ENCODE data around the gene ARID5B. TPM values are rescaled to one million over a fixed set of nuclear protein-coding genes. Genes with fewer than 3 reads are reported as not detected.

ARID5B gene, protein sequence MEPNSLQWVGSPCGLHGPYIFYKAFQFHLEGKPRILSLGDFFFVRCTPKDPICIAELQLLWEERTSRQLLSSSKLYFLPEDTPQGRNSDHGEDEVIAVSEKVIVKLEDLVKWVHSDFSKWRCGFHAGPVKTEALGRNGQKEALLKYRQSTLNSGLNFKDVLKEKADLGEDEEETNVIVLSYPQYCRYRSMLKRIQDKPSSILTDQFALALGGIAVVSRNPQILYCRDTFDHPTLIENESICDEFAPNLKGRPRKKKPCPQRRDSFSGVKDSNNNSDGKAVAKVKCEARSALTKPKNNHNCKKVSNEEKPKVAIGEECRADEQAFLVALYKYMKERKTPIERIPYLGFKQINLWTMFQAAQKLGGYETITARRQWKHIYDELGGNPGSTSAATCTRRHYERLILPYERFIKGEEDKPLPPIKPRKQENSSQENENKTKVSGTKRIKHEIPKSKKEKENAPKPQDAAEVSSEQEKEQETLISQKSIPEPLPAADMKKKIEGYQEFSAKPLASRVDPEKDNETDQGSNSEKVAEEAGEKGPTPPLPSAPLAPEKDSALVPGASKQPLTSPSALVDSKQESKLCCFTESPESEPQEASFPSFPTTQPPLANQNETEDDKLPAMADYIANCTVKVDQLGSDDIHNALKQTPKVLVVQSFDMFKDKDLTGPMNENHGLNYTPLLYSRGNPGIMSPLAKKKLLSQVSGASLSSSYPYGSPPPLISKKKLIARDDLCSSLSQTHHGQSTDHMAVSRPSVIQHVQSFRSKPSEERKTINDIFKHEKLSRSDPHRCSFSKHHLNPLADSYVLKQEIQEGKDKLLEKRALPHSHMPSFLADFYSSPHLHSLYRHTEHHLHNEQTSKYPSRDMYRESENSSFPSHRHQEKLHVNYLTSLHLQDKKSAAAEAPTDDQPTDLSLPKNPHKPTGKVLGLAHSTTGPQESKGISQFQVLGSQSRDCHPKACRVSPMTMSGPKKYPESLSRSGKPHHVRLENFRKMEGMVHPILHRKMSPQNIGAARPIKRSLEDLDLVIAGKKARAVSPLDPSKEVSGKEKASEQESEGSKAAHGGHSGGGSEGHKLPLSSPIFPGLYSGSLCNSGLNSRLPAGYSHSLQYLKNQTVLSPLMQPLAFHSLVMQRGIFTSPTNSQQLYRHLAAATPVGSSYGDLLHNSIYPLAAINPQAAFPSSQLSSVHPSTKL
- 88.4 and 94.1 TPM in 2 replicates for total RNA-seq

DNA sequence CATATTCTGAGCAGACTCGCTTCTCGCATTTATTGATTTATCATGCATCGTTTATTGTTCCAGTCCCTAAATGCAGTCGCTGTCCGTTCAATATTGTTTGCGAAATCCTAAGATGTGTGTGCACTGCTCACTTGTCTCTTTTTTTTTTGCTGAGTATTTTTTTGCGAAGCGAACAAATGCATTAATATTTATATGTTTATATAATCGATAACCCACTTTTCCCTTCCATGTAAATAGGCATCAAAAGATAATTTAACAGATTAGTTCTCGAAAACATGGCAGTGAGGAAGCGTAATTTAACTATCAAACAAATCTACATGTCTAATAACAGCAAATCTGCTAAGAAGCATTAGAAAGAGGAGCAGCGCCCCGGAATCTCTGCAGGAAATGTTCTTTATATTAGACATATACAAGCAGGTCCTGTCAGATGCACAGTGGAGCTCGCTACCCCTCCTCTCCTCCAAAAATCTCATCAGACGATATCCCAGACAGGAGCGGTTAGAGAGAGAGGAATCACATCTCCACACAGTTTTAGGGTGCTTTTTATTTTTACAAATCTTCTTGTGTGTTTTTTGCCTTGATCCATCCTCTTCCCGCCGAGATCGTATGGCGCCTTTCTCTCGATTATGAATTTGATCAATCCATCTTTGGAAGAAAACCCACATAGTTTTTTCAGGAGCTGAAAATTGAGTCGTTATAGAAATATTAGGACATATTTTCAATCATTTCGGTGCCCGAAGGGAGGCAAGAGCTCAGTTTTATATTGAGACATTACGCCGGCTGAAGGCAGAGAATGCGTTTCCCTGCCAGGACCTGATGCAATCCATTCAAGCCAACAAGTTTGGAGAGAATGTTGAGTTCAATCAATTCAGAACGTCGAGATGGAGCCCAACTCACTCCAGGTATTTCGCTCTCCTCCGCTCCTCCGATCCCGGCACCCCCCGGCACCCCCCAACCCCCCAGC, at the start of gene ARID5B:
TSS of gene ARID5B (plus strand) at position 871 of the 964 bp plus-strand sequence. CDS start at position 882, 11 bp downstream.
- peaks cover 52% of the 10 kb centered on the region for H3K4me1 ChIP-seq (ENCODE audit: insufficient read depth, low read length)
- no peaks in the 10 kb centered on the region for H3K36me3 ChIP-seq (ENCODE audit: insufficient read depth, low read length)
- H3K27ac ChIP-seq (ENCODE audit: low read depth, low read length) = peak within 1 kb of the TSS; percentile 97
- peak within 1 kb of the TSS; percentile 100 for H2AFZ ChIP-seq (ENCODE audit: low read length)
- no peaks in the 10 kb centered on the region for H3K27me3 ChIP-seq (ENCODE audit: insufficient read depth, low read length)
- H3K9me3 ChIP-seq (ENCODE audit: low read depth, low read length) = no peaks in the 10 kb centered on the region
- peak; percentile 84 for DNase-seq (ENCODE audit: insufficient read length, low spot score, missing footprints)
- H3K79me2 ChIP-seq (ENCODE audit: insufficient read depth, low read length) = peaks cover 39% of the 10 kb centered on the region
- H3K4me2 ChIP-seq (ENCODE audit: insufficient read depth, low read length) = peak within 1 kb of the TSS; percentile 99
- H3K4me3 ChIP-seq (ENCODE audit: insufficient read depth, low read length) = peak within 1 kb of the TSS; percentile 79
- TF ChIP-seq, protein P1, sequence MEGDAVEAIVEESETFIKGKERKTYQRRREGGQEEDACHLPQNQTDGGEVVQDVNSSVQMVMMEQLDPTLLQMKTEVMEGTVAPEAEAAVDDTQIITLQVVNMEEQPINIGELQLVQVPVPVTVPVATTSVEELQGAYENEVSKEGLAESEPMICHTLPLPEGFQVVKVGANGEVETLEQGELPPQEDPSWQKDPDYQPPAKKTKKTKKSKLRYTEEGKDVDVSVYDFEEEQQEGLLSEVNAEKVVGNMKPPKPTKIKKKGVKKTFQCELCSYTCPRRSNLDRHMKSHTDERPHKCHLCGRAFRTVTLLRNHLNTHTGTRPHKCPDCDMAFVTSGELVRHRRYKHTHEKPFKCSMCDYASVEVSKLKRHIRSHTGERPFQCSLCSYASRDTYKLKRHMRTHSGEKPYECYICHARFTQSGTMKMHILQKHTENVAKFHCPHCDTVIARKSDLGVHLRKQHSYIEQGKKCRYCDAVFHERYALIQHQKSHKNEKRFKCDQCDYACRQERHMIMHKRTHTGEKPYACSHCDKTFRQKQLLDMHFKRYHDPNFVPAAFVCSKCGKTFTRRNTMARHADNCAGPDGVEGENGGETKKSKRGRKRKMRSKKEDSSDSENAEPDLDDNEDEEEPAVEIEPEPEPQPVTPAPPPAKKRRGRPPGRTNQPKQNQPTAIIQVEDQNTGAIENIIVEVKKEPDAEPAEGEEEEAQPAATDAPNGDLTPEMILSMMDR (IDR thresholded peaks at IDR 0.05; ENCODE audit: extremely low read depth, low read depth, low read length) = no peak
- no peaks in the 10 kb centered on the region for H4K20me1 ChIP-seq (ENCODE audit: insufficient read depth, low read length)

DNA sequence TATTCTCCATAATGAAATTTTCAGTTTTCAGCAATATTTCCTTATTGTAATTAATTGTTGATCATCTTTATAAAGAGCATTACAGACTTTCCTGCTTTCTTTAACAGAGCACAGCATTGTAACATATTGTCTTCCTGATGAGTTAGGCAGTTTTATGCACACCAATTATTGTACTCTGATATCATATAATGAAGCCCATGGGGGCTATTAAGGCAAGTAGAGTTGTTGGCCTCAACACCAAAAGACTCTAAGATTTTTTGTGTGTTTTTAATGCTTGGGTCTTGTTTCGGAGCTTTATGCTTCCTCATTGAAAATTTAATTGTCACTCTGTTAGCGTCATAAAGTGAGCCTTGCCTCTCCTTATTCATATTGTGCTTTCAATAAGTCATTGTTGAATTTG, 49.2 kb upstream of the ARID5B start:
- H3K9me3 ChIP-seq (ENCODE audit: low read depth, low read length) = no peaks in the 10 kb centered on the region
- H2AFZ ChIP-seq (ENCODE audit: low read length) = no peak overlapping the region
- H3K27ac ChIP-seq (ENCODE audit: low read depth, low read length) = no peak overlapping the region
- no peaks in the 10 kb centered on the region for H4K20me1 ChIP-seq (ENCODE audit: insufficient read depth, low read length)
- no peaks in the 10 kb centered on the region for H3K79me2 ChIP-seq (ENCODE audit: insufficient read depth, low read length)
- no peak overlapping the region for H3K4me3 ChIP-seq (ENCODE audit: insufficient read depth, low read length)
- H3K4me2 ChIP-seq (ENCODE audit: insufficient read depth, low read length) = no peak overlapping the region
- DNase-seq (ENCODE audit: insufficient read length, low spot score, missing footprints) = no peak
- no peaks in the 10 kb centered on the region for H3K36me3 ChIP-seq (ENCODE audit: insufficient read depth, low read length)
- no peaks in the 10 kb centered on the region for H3K27me3 ChIP-seq (ENCODE audit: insufficient read depth, low read length)
- TF ChIP-seq, protein P1 (IDR thresholded peaks at IDR 0.05; ENCODE audit: extremely low read depth, low read depth, low read length) = no peak
- no peaks in the 10 kb centered on the region for H3K4me1 ChIP-seq (ENCODE audit: insufficient read depth, low read length)

DNA sequence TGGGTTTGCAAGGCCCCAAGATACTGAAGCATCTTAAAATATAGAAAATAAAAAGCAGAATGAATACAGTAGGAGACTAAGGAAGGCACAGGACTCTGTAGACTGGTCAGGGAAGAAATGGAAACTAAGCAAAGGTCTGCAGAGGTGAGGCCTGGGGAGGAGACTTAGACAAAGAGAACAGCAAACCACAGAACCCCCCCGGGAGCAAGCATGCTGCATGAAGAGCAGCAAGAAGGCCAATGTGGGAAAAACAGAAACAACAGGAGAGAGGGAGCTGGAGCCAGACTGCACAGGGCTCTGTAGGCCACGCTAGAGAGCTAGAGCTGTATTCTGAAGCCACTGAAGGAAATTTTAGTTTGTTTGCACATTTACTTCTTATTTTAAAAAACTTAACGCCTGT, 45.7 kb upstream of the ARID5B start:
- DNase-seq (ENCODE audit: insufficient read length, low spot score, missing footprints) = peak; percentile 6
- Histone ChIP-seq H3K4me2 (ENCODE audit: insufficient read depth, low read length) (no peak overlapping the region), H4K20me1 (ENCODE audit: insufficient read depth, low read length) (no peaks in the 10 kb centered on the region), H3K4me3 (ENCODE audit: insufficient read depth, low read length) (no peak overlapping the region), H3K27me3 (ENCODE audit: insufficient read depth, low read length) (no peaks in the 10 kb centered on the region), H3K27ac (ENCODE audit: low read depth, low read length) (no peak overlapping the region), H3K79me2 (ENCODE audit: insufficient read depth, low read length) (no peaks in the 10 kb centered on the region), H3K36me3 (ENCODE audit: insufficient read depth, low read length) (no peaks in the 10 kb centered on the region), H3K4me1 (ENCODE audit: insufficient read depth, low read length) (no peaks in the 10 kb centered on the region), H2AFZ (ENCODE audit: low read length) (no peak overlapping the region), H3K9me3 (ENCODE audit: low read depth, low read length) (no peaks in the 10 kb centered on the region)
- TF ChIP-seq, protein P1 (IDR thresholded peaks at IDR 0.05; ENCODE audit: extremely low read depth, low read depth, low read length) = no peak
